BJ (cell line): Measurements from ENCODE around the gene RHBDL2. TPM values are rescaled to one million over a fixed set of nuclear protein-coding genes. Genes with fewer than 3 reads are reported as not detected.

Experiments
- CTCF ChIA-PET: fragments of 350-600 bp; formaldehyde crosslinking; extraction: SDS; loops from one replicate; lab custom pipeline; 2021; ENCODE audit warnings: antibody characterized with exemption, inconsistent platforms; lab: Yijun Ruan, JAX
- POLR2A ChIA-PET: fragments of 300-600 bp; sonication (Branson Sonifier 250); formaldehyde crosslinking; extraction: SDS; loops from one replicate; lab custom pipeline; 2021; ENCODE audit warnings: antibody characterized with exemption; lab: Charles Lee
- DNase-seq: peaks from one replicate; pipeline ENCODE4 v3.0.0-alpha.2; 2011; ENCODE audit warnings: low read depth
- H3K27me3 ChIP-seq: 2 replicates; pipeline ENCODE4 v1.6.0; 2011; ENCODE audit warnings: low read length; ENCODE audit not compliant: control insufficient read depth, insufficient read depth
- H3K36me3 ChIP-seq: 2 replicates; pipeline ENCODE4 v1.5.1; 2011; ENCODE audit warnings: low read length; ENCODE audit not compliant: control insufficient read depth, insufficient read depth
- H3K4me3 ChIP-seq: 2 replicates; pipeline ENCODE4 v1.5.1; 2011; ENCODE audit warnings: low read depth, mild to moderate bottlenecking, control low read depth, low read length
- CTCF ChIP-seq: IDR thresholded peaks from 2 replicates; pipeline ENCODE4 v1.5.1; 2011; ENCODE audit warnings: low read depth, mild to moderate bottlenecking, control low read depth, inconsistent platforms, low read length, moderate library complexity; ENCODE audit not compliant: insufficient read depth
- polyA plus RNA-seq: library from polyadenylated mRNA; depleted of rRNA; stranded (reverse); fragments of >200 nt; gene quantifications from 2 replicates; pipeline ENCODE4 v1.2.3, GENCODE V29; 2011

RHBDL2 gene
- polyA plus RNA-seq, 1 experiment: 0.07 TPM

DNA sequence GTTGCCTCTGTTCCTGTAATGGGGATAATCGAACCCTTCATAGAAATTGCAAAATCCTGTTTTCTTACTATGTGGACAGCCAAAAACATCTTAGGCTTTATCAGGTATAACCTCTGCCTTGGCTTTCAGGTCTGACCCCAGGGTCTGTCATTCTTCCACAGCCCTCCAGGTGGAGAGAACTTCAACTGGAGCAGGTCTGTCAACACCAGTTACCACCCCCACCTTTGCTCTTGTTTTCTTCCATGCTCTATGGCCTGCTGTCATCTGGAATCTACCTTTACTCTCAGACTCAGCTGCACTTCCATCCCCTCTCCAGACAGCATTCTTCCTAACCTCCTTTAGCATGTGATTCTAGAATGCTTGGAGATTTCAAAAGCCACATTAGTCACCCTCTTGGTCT is 49.9 kb downstream of the RHBDL2 start:
- ChIA-PET CTCF (no interaction called here), POLR2A (no interaction called here)
- no peak for TF ChIP-seq CTCF
- Histone ChIP-seq H3K4me3 (no peak overlapping the region), H3K27me3 (no peaks in the 10 kb centered on the region), H3K36me3 (no peaks in the 10 kb centered on the region)
- DNase-seq: no peak

DNA sequence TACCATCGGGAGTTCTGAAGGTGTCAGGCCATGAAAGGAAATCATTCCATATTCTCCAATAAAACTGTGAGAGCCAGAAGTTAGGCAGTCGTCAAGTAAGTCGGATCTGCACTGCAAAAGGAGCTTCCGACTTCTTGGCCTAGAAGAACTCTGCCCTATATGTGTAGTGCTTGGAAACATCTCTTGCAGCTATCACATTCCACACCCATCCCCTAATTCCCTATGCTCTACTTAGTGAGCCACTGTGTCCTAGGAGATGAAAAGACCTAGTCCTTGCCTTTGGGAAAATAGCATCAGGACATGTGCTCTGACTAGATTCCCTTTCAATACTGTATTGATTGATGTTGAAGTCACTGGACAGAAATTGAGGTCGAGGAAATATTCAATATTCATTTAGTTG is 52.0 kb downstream of the RHBDL2 start:
- ChIA-PET POLR2A (no interaction called here), CTCF (no interaction called here)
- Histone ChIP-seq H3K4me3 (no peak overlapping the region), H3K27me3 (no peaks in the 10 kb centered on the region), H3K36me3 (no peaks in the 10 kb centered on the region)
- DNase-seq: no peak
- no peak for TF ChIP-seq CTCF

GRCh38 chr1:38888423-38889333 is 53.0 kb downstream of the RHBDL2 start:
- Histone ChIP-seq H3K27me3 (no peaks in the 10 kb centered on the region), H3K4me3 (no peak overlapping the region), H3K36me3 (no peaks in the 10 kb centered on the region)
- CTCF ChIA-PET: interaction anchor here (1.7 kb wide), 1 partner anchor 13 kb away, joined by 4 read pairs; no protein-coding TSS in a partner anchor
- no peak for DNase-seq
- TF ChIP-seq CTCF: no peak
- POLR2A ChIA-PET: no interaction called here

GRCh38 chr1:38885092-38885491 is 56.5 kb downstream of the RHBDL2 start:
- POLR2A ChIA-PET: no interaction called here
- H3K4me3 ChIP-seq: no peak overlapping the region
- no peaks in the 10 kb centered on the region for H3K36me3 ChIP-seq
- CTCF ChIA-PET: no interaction called here
- no peak for TF ChIP-seq CTCF
- DNase-seq: no peak
- no peaks in the 10 kb centered on the region for H3K27me3 ChIP-seq

DNA sequence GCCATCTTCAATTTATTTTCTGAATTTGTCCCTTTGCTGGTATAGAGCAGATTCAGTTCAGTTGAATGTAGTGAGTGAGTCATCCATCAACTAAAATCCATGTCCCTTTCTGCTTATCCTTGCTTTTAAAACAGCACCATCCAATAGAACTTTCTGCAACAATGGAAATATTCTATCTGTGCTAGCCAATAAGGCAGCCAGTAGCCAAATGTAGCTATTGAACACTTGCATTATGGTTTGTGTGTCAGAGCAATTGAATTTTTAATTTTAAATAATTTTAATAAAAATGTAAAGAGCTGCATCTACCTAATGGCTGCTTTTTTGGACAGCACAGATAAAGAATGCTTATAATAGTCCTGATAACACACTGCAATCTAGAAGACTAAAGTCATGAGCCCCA is 60.1 kb downstream of the RHBDL2 start, which contains the start of gene GJA9:
Gene GJA9, minus strand, starts transcription at position 101 of the 400 bp plus-strand sequence. CDS start 5,489 bp downstream, outside the sequence.
- Histone ChIP-seq H3K27me3 (no peaks in the 10 kb centered on the region), H3K36me3 (no peaks in the 10 kb centered on the region), H3K4me3 (no peak within 1 kb of the TSS)
- DNase-seq: no peak
- ChIA-PET CTCF (interaction anchor here (0.7 kb wide), 1 partner anchor 903 kb away, joined by 4 read pairs; no protein-coding TSS in a partner anchor), POLR2A (no interaction called here)
- no peak for TF ChIP-seq CTCF
